Panc1 (cell line): ENCODE results near the gene PSME3IP1. TPM values are rescaled to one million over a fixed set of nuclear protein-coding genes. Genes with fewer than 3 reads are reported as not detected.

Experiments used
- ATAC-seq: fragments of 200-7000 bp; cut with Tn5 transposase; 2 replicates; pipeline ENCODE4 v1.9.1; 2020; ENCODE audit warnings: mild to moderate bottlenecking, moderate library complexity
- BruUV-seq: library from RNA; stranded (reverse); fragments of 400-500 nt; replicated peaks from 2 replicates; lab custom pipeline; 2021; lab: Mats Ljungman, UMichigan
- CTCF ChIA-PET: fragments of 300-600 bp; sonication (Branson Sonifier 250); formaldehyde crosslinking; loops from one replicate; lab custom pipeline; 2022; ENCODE audit warnings: antibody characterized with exemption; lab: Charles Lee
- POLR2A ChIA-PET: fragments of 300-600 bp; sonication (Branson Sonifier 250); formaldehyde crosslinking; loops from one replicate; lab custom pipeline; 2022; ENCODE audit warnings: antibody characterized with exemption; lab: Charles Lee
- DNase-seq: peaks from one replicate; pipeline ENCODE4 v3.0.0-alpha.2; 2010; ENCODE audit warnings: low read depth, low spot score
- H3K27ac ChIP-seq: 2 replicates; pipeline ENCODE4 v1.5.1; 2011; ENCODE audit warnings: mild to moderate bottlenecking, low read length, inconsistent platforms
- H3K27me3 ChIP-seq: fragments of 200-500 bp; sonication (Bioruptor generic); 2 replicates; pipeline ENCODE4 v1.6.0; 2014; ENCODE audit warnings: low read length, inconsistent platforms; ENCODE audit not compliant: control insufficient read depth, insufficient read depth
- H3K36me3 ChIP-seq: fragments of 200-500 bp; sonication (Bioruptor generic); 2 replicates; pipeline ENCODE4 v1.5.1; 2014; ENCODE audit warnings: inconsistent platforms, mild to moderate bottlenecking, low read length, moderate library complexity; ENCODE audit not compliant: control insufficient read depth, insufficient read depth
- H3K4me1 ChIP-seq: 2 replicates; pipeline ENCODE4 v1.5.1; 2011; ENCODE audit warnings: inconsistent platforms, mild to moderate bottlenecking, low read length, moderate library complexity; ENCODE audit not compliant: control insufficient read depth, insufficient read depth
- H3K4me3 ChIP-seq, 2 experiments: 2 replicates each; pipeline ENCODE4 v1.5.1; 2011 to 2012; ENCODE audit warnings: low read depth in 2 of 2, low read length in 2 of 2, mild to moderate bottlenecking in 2 of 2, inconsistent platforms in 1 of 2, moderate library complexity in 1 of 2
- H3K9me3 ChIP-seq: fragments of 200-500 bp; sonication (Bioruptor generic); 2 replicates; pipeline ENCODE4 v1.5.1; 2014; ENCODE audit warnings: low read depth, mild to moderate bottlenecking, inconsistent platforms, low read length, moderate library complexity; ENCODE audit not compliant: control insufficient read depth, insufficient read depth
- CTCF ChIP-seq: fragments of 450-650 bp; IDR thresholded peaks from 2 replicates; pipeline ENCODE4 v1.5.1; 2017; ENCODE audit warnings: mild to moderate bottlenecking
- POLR2AphosphoS5 ChIP-seq: IDR thresholded peaks from 2 replicates; pipeline ENCODE4 v1.6.1; 2012; ENCODE audit warnings: mild to moderate bottlenecking, low read depth, low read length, moderate library complexity
- SIN3A ChIP-seq: IDR thresholded peaks from 2 replicates; pipeline ENCODE4 v1.6.1; 2012; ENCODE audit warnings: low read depth, mild to moderate bottlenecking, low read length, moderate library complexity, borderline replicate concordance; ENCODE audit not compliant: insufficient read depth
- TCF7L2 ChIP-seq: IDR thresholded peaks from 2 replicates; pipeline ENCODE4 v1.6.1; 2011; ENCODE audit warnings: mild to moderate bottlenecking, low read depth, low read length, inconsistent platforms
- in situ Hi-C: cut with HindIII; loops from 2 replicates; pipeline ENCODE4 v1.10.0; 2016; ENCODE audit warnings: low sequenced_read_pairs, low pct_unique_long_range_greater_than_20kb
- intact Hi-C: fragments of 100-400 bp; cut with micrococcal nuclease; formaldehyde crosslinking; loops from one replicate; pipeline ENCODE4 v1.10.0; 2022; ENCODE audit not compliant: unreplicated experiment
- total RNA-seq: library from RNA; stranded (reverse); gene quantifications from one replicate; pipeline ENCODE4 v1.2.1, GENCODE V29; 2021; ENCODE audit not compliant: unreplicated experiment
- TF ChIP-seq, protein P1 (sequence below), 2 experiments: IDR thresholded peaks; 2 replicates each; pipeline ENCODE4 v1.6.1; 2011 to 2012; ENCODE audit warnings: low read depth in 2 of 2, control low read depth in 1 of 2, low read length in 1 of 2, mild to moderate bottlenecking in 1 of 2, moderate library complexity in 1 of 2; ENCODE audit not compliant: insufficient read depth in 1 of 2

PSME3IP1 gene
- total RNA-seq, 1 experiment from 2014 or later: 67.6 TPM

DNA sequence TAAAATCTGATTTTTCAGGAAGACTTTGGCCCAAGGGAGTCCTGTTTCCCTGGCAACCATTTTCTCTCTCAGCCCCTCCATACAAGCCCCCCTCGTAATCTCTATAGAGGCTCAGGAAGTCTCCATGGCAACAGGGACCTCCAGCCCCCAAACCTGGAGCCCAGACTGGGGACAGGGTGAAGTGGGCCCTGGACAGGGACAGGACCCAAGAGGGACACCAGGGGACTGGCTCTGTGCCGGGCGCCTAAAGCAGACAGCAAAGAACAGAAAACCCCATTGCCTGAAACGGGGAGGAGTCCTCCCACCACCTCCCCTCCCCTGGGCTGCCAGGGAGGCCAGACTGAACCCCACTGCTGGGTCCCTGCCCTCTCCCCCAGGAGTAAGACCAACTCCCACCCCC lies 52.8 kb downstream of the PSME3IP1 start:
- Histone ChIP-seq H3K27me3 (no peaks in the 10 kb centered on the region), H3K27ac (no peak overlapping the region), H3K4me1 (no peaks in the 10 kb centered on the region), H3K9me3 (no peaks in the 10 kb centered on the region), H3K36me3 (no peaks in the 10 kb centered on the region), H3K4me3 (no peak overlapping the region)
- BruUV-seq: no TSS peak
- ChIA-PET POLR2A (no interaction called here), CTCF (no interaction called here)
- TF ChIP-seq, protein P1, sequence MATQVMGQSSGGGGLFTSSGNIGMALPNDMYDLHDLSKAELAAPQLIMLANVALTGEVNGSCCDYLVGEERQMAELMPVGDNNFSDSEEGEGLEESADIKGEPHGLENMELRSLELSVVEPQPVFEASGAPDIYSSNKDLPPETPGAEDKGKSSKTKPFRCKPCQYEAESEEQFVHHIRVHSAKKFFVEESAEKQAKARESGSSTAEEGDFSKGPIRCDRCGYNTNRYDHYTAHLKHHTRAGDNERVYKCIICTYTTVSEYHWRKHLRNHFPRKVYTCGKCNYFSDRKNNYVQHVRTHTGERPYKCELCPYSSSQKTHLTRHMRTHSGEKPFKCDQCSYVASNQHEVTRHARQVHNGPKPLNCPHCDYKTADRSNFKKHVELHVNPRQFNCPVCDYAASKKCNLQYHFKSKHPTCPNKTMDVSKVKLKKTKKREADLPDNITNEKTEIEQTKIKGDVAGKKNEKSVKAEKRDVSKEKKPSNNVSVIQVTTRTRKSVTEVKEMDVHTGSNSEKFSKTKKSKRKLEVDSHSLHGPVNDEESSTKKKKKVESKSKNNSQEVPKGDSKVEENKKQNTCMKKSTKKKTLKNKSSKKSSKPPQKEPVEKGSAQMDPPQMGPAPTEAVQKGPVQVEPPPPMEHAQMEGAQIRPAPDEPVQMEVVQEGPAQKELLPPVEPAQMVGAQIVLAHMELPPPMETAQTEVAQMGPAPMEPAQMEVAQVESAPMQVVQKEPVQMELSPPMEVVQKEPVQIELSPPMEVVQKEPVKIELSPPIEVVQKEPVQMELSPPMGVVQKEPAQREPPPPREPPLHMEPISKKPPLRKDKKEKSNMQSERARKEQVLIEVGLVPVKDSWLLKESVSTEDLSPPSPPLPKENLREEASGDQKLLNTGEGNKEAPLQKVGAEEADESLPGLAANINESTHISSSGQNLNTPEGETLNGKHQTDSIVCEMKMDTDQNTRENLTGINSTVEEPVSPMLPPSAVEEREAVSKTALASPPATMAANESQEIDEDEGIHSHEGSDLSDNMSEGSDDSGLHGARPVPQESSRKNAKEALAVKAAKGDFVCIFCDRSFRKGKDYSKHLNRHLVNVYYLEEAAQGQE (IDR thresholded peaks at IDR 0.05; ENCODE audit: insufficient read depth in 1 of 2, low read depth in 2 of 2, low read length in 1 of 2): no peak
- TF ChIP-seq POLR2AphosphoS5: no peak
- no peak for TF ChIP-seq SIN3A
- TF ChIP-seq TCF7L2: no peak
- TF ChIP-seq CTCF: no peak
- in situ Hi-C loops: no loop called here
- intact Hi-C loops: no loop called here
- ATAC-seq: no peak
- no peak for DNase-seq

- ChIA-PET CTCF (no interaction called here), POLR2A (no interaction called here)
- DNase-seq: no peak
- Histone ChIP-seq H3K27me3 (no peaks in the 10 kb centered on the region), H3K9me3 (no peaks in the 10 kb centered on the region), H3K36me3 (no peaks in the 10 kb centered on the region), H3K4me3 (no peak overlapping the region), H3K4me1 (no peaks in the 10 kb centered on the region), H3K27ac (no peak overlapping the region)
- intact Hi-C loops: no loop called here
- BruUV-seq: no TSS peak
- in situ Hi-C loops: no loop called here
- no peak; the same call in 1 of the 2 replicates for ATAC-seq
- no peak for TF ChIP-seq POLR2AphosphoS5
- no peak for TF ChIP-seq SIN3A
- no peak for TF ChIP-seq CTCF
- TF ChIP-seq, protein P1 (IDR thresholded peaks at IDR 0.05; ENCODE audit: insufficient read depth in 1 of 2, low read depth in 2 of 2, low read length in 1 of 2): no peak
- no peak for TF ChIP-seq TCF7L2
Observed at GRCh38 chr16:57132470-57132869, 53.4 kb downstream of the PSME3IP1 start.
